Hepatocyte (in vitro differentiated cells): ENCODE measurements around the gene STRBP. TPM values are rescaled to one million over a fixed set of nuclear protein-coding genes. Genes with fewer than 3 reads are reported as not detected.

Experiments
- DNase-seq: peaks from one replicate; pipeline ENCODE4 v3.0.0-alpha.2; 2016; ENCODE audit warnings: low spot score
- H2AFZ ChIP-seq: fragments of 200-600 bp; sonication (generic); 2 replicates; pipeline ENCODE4 v1.6.0; 2016; ENCODE audit warnings: antibody characterized with exemption, mild to moderate bottlenecking
- H3K27ac ChIP-seq: fragments of 200-600 bp; sonication (generic); 2 replicates; pipeline ENCODE4 v1.5.1; 2016; ENCODE audit warnings: mild to moderate bottlenecking
- H3K27me3 ChIP-seq: fragments of 200-600 bp; sonication (generic); 2 replicates; pipeline ENCODE4 v1.6.1; 2016
- H3K36me3 ChIP-seq: fragments of 200-600 bp; sonication (generic); replicated peaks from 2 replicates; pipeline ENCODE4 v1.5.1; 2016; ENCODE audit warnings: low read depth; ENCODE audit not compliant: insufficient read depth
- H3K4me1 ChIP-seq: fragments of 200-600 bp; sonication (generic); 2 replicates; pipeline ENCODE4 v1.5.1; 2016; ENCODE audit warnings: mild to moderate bottlenecking, moderate library complexity; ENCODE audit not compliant: insufficient read depth
- H3K4me2 ChIP-seq: fragments of 200-600 bp; sonication (generic); 2 replicates; pipeline ENCODE4 v1.6.0; 2016
- H3K4me3 ChIP-seq: fragments of 200-600 bp; sonication (generic); 2 replicates; pipeline ENCODE4 v1.5.1; 2016; ENCODE audit warnings: mild to moderate bottlenecking
- H3K79me2 ChIP-seq: fragments of 200-600 bp; sonication (generic); 2 replicates; pipeline ENCODE4 v1.6.0; 2017; ENCODE audit warnings: mild to moderate bottlenecking
- H3K9me2 ChIP-seq: fragments of 200-600 bp; sonication (generic); replicated peaks from 2 replicates; pipeline ENCODE4 v1.6.0; 2017; ENCODE audit warnings: mild to moderate bottlenecking; ENCODE audit not compliant: insufficient read depth
- H3K9me3 ChIP-seq: fragments of 200-600 bp; sonication (generic); 2 replicates; pipeline ENCODE4 v1.5.1; 2016; ENCODE audit warnings: low read depth, mild to moderate bottlenecking
- H4K20me1 ChIP-seq: fragments of 200-600 bp; sonication (generic); 2 replicates; pipeline ENCODE4 v1.6.0; 2016; ENCODE audit warnings: mild to moderate bottlenecking; ENCODE audit not compliant: insufficient read depth, poor library complexity, severe bottlenecking
- EZH2 ChIP-seq: fragments of 200-600 bp; sonication (generic); IDR thresholded peaks from 2 replicates; pipeline ENCODE4 v1.6.1; 2016; ENCODE audit warnings: antibody characterized with exemption, mild to moderate bottlenecking, borderline replicate concordance
- EZH2phosphoT487 ChIP-seq: fragments of 200-600 bp; sonication (generic); IDR thresholded peaks from one replicate; pipeline ENCODE4 v1.6.1; 2018; ENCODE audit warnings: antibody characterized with exemption, mild to moderate bottlenecking, low read depth, moderate library complexity; ENCODE audit not compliant: unreplicated experiment, severe bottlenecking
- WGBS: methylation state at CpG from one replicate; pipeline ENCODE4 v1.1.6; 2016; ENCODE audit warnings: low lambda C conversion rate; ENCODE audit errors: missing lambda C conversion rate; 5-methylcytosine and 5-hydroxymethylcytosine counted together
- polyA plus RNA-seq: library from polyadenylated mRNA; unstranded; fragments of >200 nt; fragmentation: Nextera tagmentation; extraction: Ambion mirVana; gene quantifications from 2 replicates; pipeline ENCODE4 v1.2.1, GENCODE V29; 2016
- total RNA-seq: library from RNA; depleted of rRNA; stranded (reverse); fragments of >200 nt; gene quantifications from 2 replicates; pipeline ENCODE4 v1.2.3, GENCODE V29; 2014
- TF ChIP-seq, protein P1 (sequence below): fragments of 200-600 bp; sonication (generic); IDR thresholded peaks from 2 replicates; pipeline ENCODE4 v1.5.1; 2016; ENCODE audit warnings: antibody characterized with exemption, mild to moderate bottlenecking; ENCODE audit not compliant: poor library complexity

STRBP gene
- total and polyA plus RNA-seq, 2 experiments from 2014 or later = 26.8 to 27.7 TPM

DNA sequence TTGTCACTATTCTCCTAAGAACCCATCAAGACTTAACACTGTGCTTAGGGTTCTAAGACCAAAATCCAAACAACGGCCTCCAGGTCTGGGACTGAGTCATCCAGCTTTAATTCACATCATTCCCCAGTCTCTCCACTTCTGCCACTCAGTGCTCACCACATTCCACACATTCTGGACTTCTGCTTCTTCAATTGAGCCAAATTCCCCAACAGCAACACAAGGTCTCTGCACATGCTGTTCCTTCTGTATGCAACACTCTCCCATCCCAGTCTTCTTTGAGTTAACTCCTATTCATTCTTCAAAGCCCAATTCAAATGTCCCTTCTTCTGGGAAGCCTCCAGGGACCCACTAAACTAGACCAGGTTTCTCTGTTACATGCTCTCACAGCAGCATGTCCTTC is 137.1 kb downstream of the STRBP start:
- Histone ChIP-seq H2AFZ (no peak overlapping the region), H3K9me3 (no peaks in the 10 kb centered on the region), H3K27ac (no peak overlapping the region), H4K20me1 (no peaks in the 10 kb centered on the region), H3K27me3 (no peaks in the 10 kb centered on the region), H3K9me2 (no peaks in the 10 kb centered on the region), H3K4me2 (no peak overlapping the region), H3K36me3 (no peaks in the 10 kb centered on the region), H3K4me1 (no peaks in the 10 kb centered on the region), H3K79me2 (no peaks in the 10 kb centered on the region), H3K4me3 (no peak overlapping the region)
- no peak for DNase-seq
- WGBS = 57% methylated on average over 1 of the region's 1 CpG
- TF ChIP-seq EZH2 = no peak
- no peak for TF ChIP-seq EZH2phosphoT487
- TF ChIP-seq, protein P1, sequence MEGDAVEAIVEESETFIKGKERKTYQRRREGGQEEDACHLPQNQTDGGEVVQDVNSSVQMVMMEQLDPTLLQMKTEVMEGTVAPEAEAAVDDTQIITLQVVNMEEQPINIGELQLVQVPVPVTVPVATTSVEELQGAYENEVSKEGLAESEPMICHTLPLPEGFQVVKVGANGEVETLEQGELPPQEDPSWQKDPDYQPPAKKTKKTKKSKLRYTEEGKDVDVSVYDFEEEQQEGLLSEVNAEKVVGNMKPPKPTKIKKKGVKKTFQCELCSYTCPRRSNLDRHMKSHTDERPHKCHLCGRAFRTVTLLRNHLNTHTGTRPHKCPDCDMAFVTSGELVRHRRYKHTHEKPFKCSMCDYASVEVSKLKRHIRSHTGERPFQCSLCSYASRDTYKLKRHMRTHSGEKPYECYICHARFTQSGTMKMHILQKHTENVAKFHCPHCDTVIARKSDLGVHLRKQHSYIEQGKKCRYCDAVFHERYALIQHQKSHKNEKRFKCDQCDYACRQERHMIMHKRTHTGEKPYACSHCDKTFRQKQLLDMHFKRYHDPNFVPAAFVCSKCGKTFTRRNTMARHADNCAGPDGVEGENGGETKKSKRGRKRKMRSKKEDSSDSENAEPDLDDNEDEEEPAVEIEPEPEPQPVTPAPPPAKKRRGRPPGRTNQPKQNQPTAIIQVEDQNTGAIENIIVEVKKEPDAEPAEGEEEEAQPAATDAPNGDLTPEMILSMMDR = no peak

DNA sequence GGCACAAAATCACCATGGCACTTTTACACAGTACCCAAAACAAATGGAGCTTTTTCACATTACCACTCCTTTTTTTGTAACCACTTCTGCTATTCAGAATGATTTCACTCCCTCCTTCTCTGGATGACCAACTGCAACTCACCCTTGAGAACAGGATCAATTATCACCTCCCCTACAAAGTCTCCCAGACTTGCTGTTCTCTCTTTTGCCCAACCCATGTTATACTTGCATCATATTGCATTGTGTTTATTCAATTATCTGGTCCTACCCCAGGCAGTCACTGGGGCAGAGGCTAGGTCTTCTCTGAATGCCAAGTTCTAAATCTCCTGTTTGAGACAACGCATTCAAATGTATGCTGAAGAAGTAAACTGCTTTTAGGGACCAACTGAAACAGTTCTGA is 139.0 kb downstream of the STRBP start:
- 100% methylated on average over 1 of the region's 1 CpG for WGBS
- no peak overlapping the region for H3K27ac ChIP-seq
- no peaks in the 10 kb centered on the region for H3K4me1 ChIP-seq
- no peak for DNase-seq
- no peak overlapping the region for H3K4me3 ChIP-seq
- no peak overlapping the region for H3K4me2 ChIP-seq
- H3K27me3 ChIP-seq = no peaks in the 10 kb centered on the region
- no peak for TF ChIP-seq EZH2
- no peak for TF ChIP-seq EZH2phosphoT487
- TF ChIP-seq, protein P1 = no peak
- no peaks in the 10 kb centered on the region for H3K9me2 ChIP-seq
- no peak overlapping the region for H2AFZ ChIP-seq
- H3K36me3 ChIP-seq = no peaks in the 10 kb centered on the region
- no peaks in the 10 kb centered on the region for H3K9me3 ChIP-seq
- H4K20me1 ChIP-seq = no peaks in the 10 kb centered on the region
- H3K79me2 ChIP-seq = no peaks in the 10 kb centered on the region

DNA sequence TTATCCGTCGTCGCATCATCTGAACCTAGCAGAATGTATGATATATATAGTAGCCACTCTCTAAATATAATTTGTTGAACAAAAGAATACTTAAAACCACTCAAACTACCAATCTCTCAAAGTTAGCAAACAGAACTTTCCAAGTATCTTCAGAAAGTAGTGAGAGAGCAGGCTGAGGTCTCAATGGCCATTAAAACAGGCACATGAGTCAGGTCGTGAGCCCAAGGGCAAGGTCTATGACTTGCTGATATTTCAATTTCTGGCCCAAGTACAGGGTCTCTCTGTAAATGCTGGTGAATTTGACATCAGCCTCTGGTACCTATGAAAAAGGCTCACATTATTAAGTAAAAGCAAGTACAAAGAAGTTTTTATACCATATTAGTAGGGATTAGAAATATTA is 139.8 kb downstream of the STRBP start:
- Histone ChIP-seq H4K20me1 (no peaks in the 10 kb centered on the region), H3K27ac (no peak overlapping the region), H3K4me2 (no peak overlapping the region), H3K4me3 (no peak overlapping the region), H2AFZ (no peak overlapping the region), H3K27me3 (no peaks in the 10 kb centered on the region), H3K9me2 (no peaks in the 10 kb centered on the region), H3K79me2 (no peaks in the 10 kb centered on the region), H3K9me3 (no peaks in the 10 kb centered on the region), H3K4me1 (no peaks in the 10 kb centered on the region), H3K36me3 (no peaks in the 10 kb centered on the region)
- TF ChIP-seq, protein P1 = no peak
- TF ChIP-seq EZH2phosphoT487 = no peak
- no peak for TF ChIP-seq EZH2
- 98% methylated on average over 4 of the region's 4 CpGs for WGBS
- DNase-seq = no peak

DNA sequence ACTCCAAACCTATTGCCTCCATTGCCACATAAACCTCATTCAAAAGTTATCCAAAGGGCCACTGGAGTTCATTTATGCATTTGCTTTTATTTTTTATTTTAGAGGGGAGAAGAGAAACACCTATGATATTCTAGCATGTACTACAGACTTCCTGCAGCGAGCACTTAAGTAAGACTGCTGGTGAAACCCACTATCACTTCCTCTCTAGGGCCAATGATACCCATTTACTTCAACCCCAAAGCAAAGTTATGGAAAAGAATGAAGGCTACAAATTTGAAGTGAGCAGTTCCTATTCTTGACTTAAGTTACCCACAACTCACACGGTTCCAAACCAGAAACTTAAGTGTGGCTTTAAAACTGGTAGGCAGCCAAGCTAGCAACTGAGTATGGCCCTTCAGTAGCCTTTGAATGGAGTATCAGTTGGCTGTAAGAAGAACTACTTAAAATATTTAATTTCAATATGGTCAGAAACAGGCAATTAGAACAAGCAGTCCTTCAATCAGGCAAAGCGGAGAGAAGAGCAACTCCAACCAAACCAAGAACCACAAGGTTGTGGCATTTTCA is 140.8 kb downstream of the STRBP start:
- H3K9me2 ChIP-seq = no peaks in the 10 kb centered on the region
- H3K79me2 ChIP-seq = no peaks in the 10 kb centered on the region
- DNase-seq = no peak
- no peak overlapping the region for H3K27ac ChIP-seq
- no peaks in the 10 kb centered on the region for H3K9me3 ChIP-seq
- no peaks in the 10 kb centered on the region for H3K36me3 ChIP-seq
- no peaks in the 10 kb centered on the region for H3K27me3 ChIP-seq
- no peaks in the 10 kb centered on the region for H3K4me1 ChIP-seq
- WGBS = 97% methylated on average over 3 of the region's 3 CpGs
- H2AFZ ChIP-seq = no peak overlapping the region
- H3K4me3 ChIP-seq = no peak overlapping the region
- no peak for TF ChIP-seq EZH2phosphoT487
- TF ChIP-seq, protein P1 = no peak
- no peak for TF ChIP-seq EZH2
- no peak overlapping the region for H3K4me2 ChIP-seq
- H4K20me1 ChIP-seq = no peaks in the 10 kb centered on the region
